Activated T-helper 1 cell treated with anti-CD3 and anti-CD28 coated beads, Interleukin-12 subunit alpha, Interleukin-12 subunit beta, Interleukin-2, Interleukin-4 antibody, amounts not matched to agents 30 ng/mL and 10 ng/mL and 1 ng/mL, durations not matched to agents 14 hours and 24 hours and 36 hours (primary cell): ENCODE data around the gene DNAH1. TPM values are rescaled to one million over a fixed set of nuclear protein-coding genes. Genes with fewer than 3 reads are reported as not detected.

Experiments used
- DNase-seq: peaks from one replicate; pipeline ENCODE4 v3.0.0; 2021; ENCODE audit warnings: low spot score
- H3K27ac Mint-ChIP-seq: one replicate; pipeline ENCODE4 v1.8.0; 2021; ENCODE audit warnings: mild to moderate bottlenecking, mixed read lengths
- H3K27me3 Mint-ChIP-seq: one replicate; pipeline ENCODE4 v1.8.0; 2022; ENCODE audit warnings: mild to moderate bottlenecking, moderate library complexity, mixed read lengths; ENCODE audit not compliant: insufficient read depth
- H3K36me3 Mint-ChIP-seq: one replicate; pipeline ENCODE4 v1.8.0; 2021; ENCODE audit warnings: low read depth, mixed read lengths
- H3K4me1 Mint-ChIP-seq: one replicate; pipeline ENCODE4 v1.8.0; 2021; ENCODE audit warnings: low read depth, mixed read lengths
- H3K4me3 Mint-ChIP-seq: one replicate; pipeline ENCODE4 v1.8.0; 2021; ENCODE audit warnings: mild to moderate bottlenecking, moderate library complexity, mixed read lengths
- H3K9me3 Mint-ChIP-seq: one replicate; pipeline ENCODE4 v1.8.0; 2021; ENCODE audit warnings: mixed read lengths
- intact Hi-C: fragments of 100-400 bp; cut with micrococcal nuclease; formaldehyde crosslinking; loops from one replicate; pipeline ENCODE4 v1.15.1; 2024
- total RNA-seq: library from RNA; stranded (reverse); gene quantifications from 2 replicates; pipeline ENCODE4 v1.2.3, GENCODE V29; 2022

The DNAH1 gene
- total RNA-seq, 1 donor from 2014 or later, result 12.1 TPM

GRCh38 chr3:52398670-52399081 lies 82.6 kb downstream of the DNAH1 start:
- intact Hi-C loops, result no loop called here
- peaks cover 19% of the 10 kb centered on the region for H3K36me3 Mint-ChIP-seq
- H3K4me3 Mint-ChIP-seq, result no peak overlapping the region
- H3K27ac Mint-ChIP-seq, result no peak overlapping the region
- H3K9me3 Mint-ChIP-seq, result no peaks in the 10 kb centered on the region
- no peaks in the 10 kb centered on the region for H3K27me3 Mint-ChIP-seq
- no peak for DNase-seq
- H3K4me1 Mint-ChIP-seq, result no peaks in the 10 kb centered on the region

- intact Hi-C loops, result no loop called here
- Mint-ChIP-seq H3K27ac (no peak overlapping the region), H3K4me1 (no peaks in the 10 kb centered on the region), H3K27me3 (no peaks in the 10 kb centered on the region), H3K4me3 (no peak overlapping the region), H3K36me3 (peaks cover 22% of the 10 kb centered on the region), H3K9me3 (no peaks in the 10 kb centered on the region)
- DNase-seq, result no peak
Measured at GRCh38 chr3:52399131-52399530, 83.0 kb downstream of the DNAH1 start.

DNA sequence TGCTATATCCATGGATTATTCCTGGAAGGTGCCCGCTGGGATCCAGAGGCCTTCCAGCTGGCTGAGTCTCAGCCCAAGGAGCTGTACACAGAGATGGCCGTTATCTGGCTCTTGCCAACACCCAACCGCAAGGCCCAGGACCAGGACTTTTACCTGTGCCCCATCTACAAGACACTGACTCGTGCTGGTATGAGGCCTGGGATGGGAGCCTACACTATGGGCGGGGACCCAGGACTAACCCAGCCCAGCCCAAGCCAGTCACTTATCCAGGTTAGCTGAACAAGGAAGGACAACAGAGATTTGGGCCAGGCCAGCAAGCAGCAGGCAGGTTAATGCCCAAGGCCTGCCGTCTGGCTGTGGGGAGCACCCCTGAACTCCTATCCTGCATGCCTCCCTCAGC lies 83.5 kb downstream of the DNAH1 start:
- Mint-ChIP-seq H3K27ac (no peak overlapping the region), H3K4me3 (no peak overlapping the region), H3K36me3 (peaks cover 26% of the 10 kb centered on the region), H3K27me3 (no peaks in the 10 kb centered on the region), H3K9me3 (no peaks in the 10 kb centered on the region), H3K4me1 (no peaks in the 10 kb centered on the region)
- intact Hi-C loops, result no loop called here
- DNase-seq, result no peak

DNA sequence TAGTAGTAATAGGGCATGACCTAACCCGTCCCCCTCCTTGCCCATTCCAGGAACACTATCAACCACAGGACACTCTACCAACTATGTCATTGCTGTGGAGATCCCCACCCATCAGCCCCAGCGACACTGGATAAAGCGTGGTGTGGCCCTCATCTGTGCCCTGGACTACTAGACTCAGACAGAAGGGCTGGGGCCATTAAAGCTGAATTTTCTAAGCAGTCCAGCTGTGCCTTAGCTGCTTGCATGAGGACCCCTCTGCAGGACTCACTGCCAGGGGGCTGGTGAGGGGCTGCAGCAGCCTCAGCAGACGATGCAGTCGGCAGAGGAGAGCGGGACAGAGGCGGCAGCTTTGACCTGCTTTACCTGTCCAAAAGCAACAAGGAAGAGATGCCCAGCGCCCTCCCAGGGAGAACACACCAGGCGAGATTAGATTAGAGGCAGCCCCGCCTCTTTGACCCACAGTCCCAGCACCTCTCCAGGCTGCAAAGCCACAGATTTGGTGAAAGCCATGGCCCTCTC lies 84.2 kb downstream of the DNAH1 start:
- H3K36me3 Mint-ChIP-seq, result peaks cover 31% of the 10 kb centered on the region
- H3K4me1 Mint-ChIP-seq, result no peaks in the 10 kb centered on the region
- no peak overlapping the region for H3K27ac Mint-ChIP-seq
- intact Hi-C loops, result no loop called here
- no peak for DNase-seq
- H3K4me3 Mint-ChIP-seq, result no peak overlapping the region
- no peaks in the 10 kb centered on the region for H3K9me3 Mint-ChIP-seq
- H3K27me3 Mint-ChIP-seq, result no peaks in the 10 kb centered on the region

- Mint-ChIP-seq H3K27ac (no peak overlapping the region), H3K4me3 (no peak overlapping the region), H3K36me3 (peaks cover 33% of the 10 kb centered on the region), H3K9me3 (no peaks in the 10 kb centered on the region), H3K27me3 (no peaks in the 10 kb centered on the region), H3K4me1 (no peaks in the 10 kb centered on the region)
- intact Hi-C loops, result no loop called here
- no peak for DNase-seq
Measured at GRCh38 chr3:52401021-52401420, 84.9 kb downstream of the DNAH1 start.

- no peak for DNase-seq
- Mint-ChIP-seq H3K4me1 (no peaks in the 10 kb centered on the region), H3K9me3 (no peaks in the 10 kb centered on the region), H3K4me3 (no peak overlapping the region), H3K27ac (no peak overlapping the region), H3K27me3 (no peaks in the 10 kb centered on the region), H3K36me3 (peaks cover 33% of the 10 kb centered on the region)
- intact Hi-C loops, result no loop called here
Measured at GRCh38 chr3:52401551-52401950, 85.4 kb downstream of the DNAH1 start.

DNA sequence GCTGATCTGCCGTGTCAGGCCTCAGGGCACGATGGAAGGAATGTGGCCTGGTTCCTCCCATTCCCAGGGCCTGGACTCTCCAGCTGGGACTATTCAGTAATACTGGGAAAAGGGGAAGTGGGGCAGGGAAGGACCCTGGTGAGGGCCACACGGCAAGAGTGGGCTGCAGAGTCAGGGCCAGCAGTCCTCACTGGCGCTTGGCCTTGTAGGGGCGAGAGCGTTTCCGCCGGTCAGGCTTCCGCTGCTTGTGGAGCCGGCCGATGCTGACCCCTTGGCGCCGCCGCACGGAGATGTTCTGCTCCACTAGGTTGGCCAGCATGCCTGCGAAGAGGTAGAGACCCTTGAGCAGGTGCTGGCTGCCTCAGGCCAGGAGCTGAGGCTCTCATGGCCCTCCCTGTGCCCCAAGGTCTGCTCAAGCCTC lies 86.0 kb downstream of the DNAH1 start:
- no peaks in the 10 kb centered on the region for H3K4me1 Mint-ChIP-seq
- intact Hi-C loops, result no loop called here
- no peaks in the 10 kb centered on the region for H3K27me3 Mint-ChIP-seq
- peaks cover 36% of the 10 kb centered on the region for H3K36me3 Mint-ChIP-seq
- H3K4me3 Mint-ChIP-seq, result no peak overlapping the region
- no peaks in the 10 kb centered on the region for H3K9me3 Mint-ChIP-seq
- no peak overlapping the region for H3K27ac Mint-ChIP-seq
- DNase-seq, result no peak

DNA sequence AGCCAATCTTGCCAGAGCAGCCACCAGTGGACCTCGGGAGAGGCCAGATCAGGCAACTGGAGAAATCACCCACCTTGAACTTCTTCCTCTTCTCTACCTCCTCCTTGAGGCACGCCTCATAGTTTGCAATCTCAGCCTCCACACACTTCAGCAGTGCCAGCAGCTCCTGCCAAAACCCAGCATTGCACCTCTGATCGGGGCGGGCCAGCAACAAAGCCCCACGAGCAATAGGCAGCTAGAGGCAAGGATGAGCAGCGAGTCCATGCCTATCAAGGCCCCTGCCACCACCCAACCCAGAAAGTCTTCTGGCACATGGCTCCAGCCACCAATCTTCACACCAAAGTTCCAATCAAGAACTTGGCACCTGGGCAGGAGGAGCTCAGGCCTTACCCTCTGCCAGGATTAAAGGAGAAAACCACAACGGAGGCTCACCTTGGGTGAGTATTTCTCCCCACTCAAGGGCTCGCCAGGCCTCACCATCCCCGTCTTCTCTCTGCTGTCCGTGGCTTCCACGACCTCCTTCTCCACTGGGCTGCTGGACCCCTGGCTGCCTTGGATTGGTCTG lies 86.7 kb downstream of the DNAH1 start:
- H3K4me3 Mint-ChIP-seq, result no peak overlapping the region
- no peaks in the 10 kb centered on the region for H3K9me3 Mint-ChIP-seq
- no peak for DNase-seq
- no peak overlapping the region for H3K27ac Mint-ChIP-seq
- intact Hi-C loops, result no loop called here
- peaks cover 40% of the 10 kb centered on the region for H3K36me3 Mint-ChIP-seq
- no peaks in the 10 kb centered on the region for H3K4me1 Mint-ChIP-seq
- H3K27me3 Mint-ChIP-seq, result no peaks in the 10 kb centered on the region

DNA sequence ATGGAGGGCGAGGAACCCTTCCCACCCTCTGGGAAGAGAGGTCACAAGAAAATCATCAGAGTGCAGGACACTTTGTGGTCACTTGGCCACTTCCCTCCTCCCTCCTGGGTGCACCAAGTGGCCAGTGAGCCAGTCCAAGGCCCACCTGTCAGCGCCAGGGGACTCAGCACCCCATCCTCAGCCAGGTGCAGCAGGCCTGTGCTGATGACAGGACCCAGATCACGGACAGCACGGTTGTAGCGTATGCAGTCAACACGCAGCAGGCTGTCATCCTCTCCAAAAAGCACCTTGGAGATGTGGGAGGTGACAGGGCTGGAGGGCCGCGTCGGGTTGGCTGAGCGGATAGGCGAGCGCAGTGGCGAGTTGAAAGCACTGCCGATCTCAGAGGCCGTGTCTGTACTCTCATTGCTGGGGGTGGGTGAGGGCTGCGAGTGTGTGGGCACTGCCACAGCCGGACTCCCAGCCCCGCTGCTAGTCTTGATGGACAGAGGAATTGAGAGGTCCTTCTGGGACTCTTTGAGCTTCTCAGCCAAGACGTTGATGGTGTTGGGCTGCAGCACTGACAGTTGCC lies 87.2 kb downstream of the DNAH1 start:
- H3K27ac Mint-ChIP-seq, result no peak overlapping the region

DNA sequence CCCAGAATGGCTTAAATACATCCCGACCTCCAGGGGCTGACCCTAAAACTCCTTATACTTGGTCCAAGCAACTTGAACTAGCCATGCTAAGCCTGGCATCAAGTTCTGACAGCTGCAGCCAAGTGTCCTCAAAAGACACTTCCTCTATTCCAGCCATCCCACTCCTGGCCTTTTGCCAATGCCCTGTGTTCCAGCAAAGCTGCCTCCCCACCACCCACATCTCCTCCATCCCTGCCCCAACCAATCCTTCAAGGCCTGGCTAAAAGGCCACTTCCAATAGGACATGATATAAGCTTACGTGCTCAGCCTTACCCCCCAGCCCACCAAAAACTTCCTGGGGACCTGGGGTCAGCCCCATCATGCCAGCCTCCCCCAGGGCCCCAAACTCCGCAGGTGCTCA lies 87.8 kb downstream of the DNAH1 start:
- Mint-ChIP-seq H3K4me1 (peaks cover 10% of the 10 kb centered on the region), H3K4me3 (no peak overlapping the region), H3K27me3 (no peaks in the 10 kb centered on the region), H3K9me3 (no peaks in the 10 kb centered on the region), H3K36me3 (peaks cover 50% of the 10 kb centered on the region), H3K27ac (no peak overlapping the region)
- intact Hi-C loops, result no loop called here
- DNase-seq, result no peak

More for the DNA sequence above, 87.2 kb downstream of the DNAH1 start:
- H3K9me3 Mint-ChIP-seq, result no peaks in the 10 kb centered on the region
- no peak for DNase-seq
- intact Hi-C loops, result no loop called here
- H3K36me3 Mint-ChIP-seq, result peaks cover 46% of the 10 kb centered on the region
- H3K4me3 Mint-ChIP-seq, result no peak overlapping the region
- peaks cover 4% of the 10 kb centered on the region for H3K4me1 Mint-ChIP-seq
- no peaks in the 10 kb centered on the region for H3K27me3 Mint-ChIP-seq

GRCh38 chr3:52404391-52404790 lies 88.3 kb downstream of the DNAH1 start:
- no peak overlapping the region for H3K27ac Mint-ChIP-seq
- no peaks in the 10 kb centered on the region for H3K27me3 Mint-ChIP-seq
- H3K4me1 Mint-ChIP-seq, result peaks cover 13% of the 10 kb centered on the region
- peaks cover 50% of the 10 kb centered on the region for H3K36me3 Mint-ChIP-seq
- H3K9me3 Mint-ChIP-seq, result no peaks in the 10 kb centered on the region
- intact Hi-C loops, result no loop called here
- no peak overlapping the region for H3K4me3 Mint-ChIP-seq
- no peak for DNase-seq

GRCh38 chr3:52405066-52405465 lies 88.9 kb downstream of the DNAH1 start:
- Mint-ChIP-seq H3K4me1 (peaks cover 13% of the 10 kb centered on the region), H3K27ac (no peak overlapping the region), H3K27me3 (no peaks in the 10 kb centered on the region), H3K36me3 (peaks cover 50% of the 10 kb centered on the region), H3K4me3 (no peak overlapping the region), H3K9me3 (no peaks in the 10 kb centered on the region)
- intact Hi-C loops, result no loop called here
- DNase-seq, result no peak

- H3K36me3 Mint-ChIP-seq, result peaks cover 50% of the 10 kb centered on the region
- no peak overlapping the region for H3K27ac Mint-ChIP-seq
Measured at GRCh38 chr3:52405601-52406110, 89.5 kb downstream of the DNAH1 start.

More at GRCh38 chr3:52405601-52406110, 89.5 kb downstream of the DNAH1 start:
- peaks cover 13% of the 10 kb centered on the region for H3K4me1 Mint-ChIP-seq
- intact Hi-C loops, result no loop called here
- no peaks in the 10 kb centered on the region for H3K27me3 Mint-ChIP-seq
- no peak for DNase-seq
- H3K4me3 Mint-ChIP-seq, result no peak overlapping the region
- no peaks in the 10 kb centered on the region for H3K9me3 Mint-ChIP-seq
